ENCODE results near the gene CDKN2A.
"Not testable (repeated sequence)": the region's sequence is repeated elsewhere in the genome, so short reads cannot be mapped to it uniquely, and the experiment has no call there.

The CDKN2A gene

DNA sequence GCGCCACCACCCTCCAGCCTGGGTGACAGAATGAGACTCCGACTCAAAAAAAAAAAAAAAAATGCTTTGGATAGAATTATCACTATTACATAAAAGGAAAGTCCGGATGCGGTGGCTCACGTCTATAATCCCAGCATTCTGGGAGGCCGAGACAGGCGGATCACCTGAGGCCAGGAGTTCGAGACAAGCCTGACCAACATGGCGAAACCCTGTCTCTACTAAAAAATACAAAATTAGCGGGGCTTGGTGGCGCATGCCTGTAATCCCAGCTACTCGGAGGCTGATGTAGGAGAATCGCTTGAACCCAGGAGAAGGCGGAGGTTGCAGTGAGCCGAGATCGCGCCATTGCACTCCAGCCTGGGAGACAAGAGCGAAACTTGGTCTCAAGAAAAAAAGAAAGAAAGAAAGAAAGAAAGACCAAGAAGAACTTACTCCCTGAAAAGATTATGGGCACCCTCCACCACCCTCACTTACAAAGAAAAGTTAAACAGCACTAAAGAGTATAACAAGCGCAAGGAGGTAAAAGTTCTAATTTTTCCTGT lies 17.8 kb downstream of the CDKN2A start:
- no peak for DNase-seq

DNA sequence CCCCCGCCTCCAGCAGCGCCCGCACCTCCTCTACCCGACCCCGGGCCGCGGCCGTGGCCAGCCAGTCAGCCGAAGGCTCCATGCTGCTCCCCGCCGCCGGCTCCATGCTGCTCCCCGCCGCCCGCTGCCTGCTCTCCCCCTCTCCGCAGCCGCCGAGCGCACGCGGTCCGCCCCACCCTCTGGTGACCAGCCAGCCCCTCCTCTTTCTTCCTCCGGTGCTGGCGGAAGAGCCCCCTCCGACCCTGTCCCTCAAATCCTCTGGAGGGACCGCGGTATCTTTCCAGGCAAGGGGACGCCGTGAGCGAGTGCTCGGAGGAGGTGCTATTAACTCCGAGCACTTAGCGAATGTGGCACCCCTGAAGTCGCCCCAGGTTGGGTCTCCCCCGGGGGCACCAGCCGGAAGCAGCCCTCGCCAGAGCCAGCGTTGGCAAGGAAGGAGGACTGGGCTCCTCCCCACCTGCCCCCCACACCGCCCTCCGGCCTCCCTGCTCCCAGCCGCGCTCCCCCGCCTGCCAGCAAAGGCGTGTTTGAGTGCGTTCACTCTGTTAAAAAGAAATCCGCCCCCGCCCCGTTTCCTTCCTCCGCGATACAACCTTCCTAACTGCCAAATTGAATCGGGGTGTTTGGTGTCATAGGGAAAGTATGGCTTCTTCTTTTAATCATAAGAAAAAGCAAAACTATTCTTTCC lies 19.3 kb downstream of the CDKN2A start:
- peak in 1 of 2 donors; percentile 55 for DNase-seq

DNA sequence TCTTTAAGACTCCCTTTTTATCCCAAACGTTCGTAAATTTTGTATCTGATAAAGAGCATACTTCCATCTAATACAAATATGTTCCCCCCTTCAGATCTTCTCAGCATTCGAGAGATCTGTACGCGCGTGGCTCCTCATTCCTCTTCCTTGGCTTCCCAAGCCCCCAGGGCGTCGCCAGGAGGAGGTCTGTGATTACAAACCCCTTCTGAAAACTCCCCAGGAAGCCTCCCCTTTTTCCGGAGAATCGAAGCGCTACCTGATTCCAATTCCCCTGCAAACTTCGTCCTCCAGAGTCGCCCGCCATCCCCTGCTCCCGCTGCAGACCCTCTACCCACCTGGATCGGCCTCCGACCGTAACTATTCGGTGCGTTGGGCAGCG lies 19.9 kb downstream of the CDKN2A start:
- no peak for DNase-seq

DNA sequence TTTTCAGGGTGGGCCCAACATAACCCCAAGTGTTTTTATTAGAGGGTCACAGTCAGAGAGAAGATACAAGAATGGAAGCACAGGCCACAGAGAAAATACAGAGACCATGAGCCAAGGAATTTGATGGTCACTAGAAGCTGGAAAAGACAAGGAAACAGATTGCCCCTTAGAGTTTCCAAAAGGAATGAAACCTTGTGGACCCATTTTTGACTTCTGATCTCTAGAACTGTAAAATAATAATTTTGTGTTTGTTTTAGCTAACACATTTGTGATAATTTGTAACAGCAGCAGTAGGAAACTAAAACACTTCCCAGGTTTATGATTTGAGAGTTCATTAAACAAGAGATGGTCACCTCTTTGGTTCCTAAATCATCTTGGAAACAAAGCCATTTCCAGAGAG lies 21.8 kb downstream of the CDKN2A start:
- no peak for DNase-seq

DNA sequence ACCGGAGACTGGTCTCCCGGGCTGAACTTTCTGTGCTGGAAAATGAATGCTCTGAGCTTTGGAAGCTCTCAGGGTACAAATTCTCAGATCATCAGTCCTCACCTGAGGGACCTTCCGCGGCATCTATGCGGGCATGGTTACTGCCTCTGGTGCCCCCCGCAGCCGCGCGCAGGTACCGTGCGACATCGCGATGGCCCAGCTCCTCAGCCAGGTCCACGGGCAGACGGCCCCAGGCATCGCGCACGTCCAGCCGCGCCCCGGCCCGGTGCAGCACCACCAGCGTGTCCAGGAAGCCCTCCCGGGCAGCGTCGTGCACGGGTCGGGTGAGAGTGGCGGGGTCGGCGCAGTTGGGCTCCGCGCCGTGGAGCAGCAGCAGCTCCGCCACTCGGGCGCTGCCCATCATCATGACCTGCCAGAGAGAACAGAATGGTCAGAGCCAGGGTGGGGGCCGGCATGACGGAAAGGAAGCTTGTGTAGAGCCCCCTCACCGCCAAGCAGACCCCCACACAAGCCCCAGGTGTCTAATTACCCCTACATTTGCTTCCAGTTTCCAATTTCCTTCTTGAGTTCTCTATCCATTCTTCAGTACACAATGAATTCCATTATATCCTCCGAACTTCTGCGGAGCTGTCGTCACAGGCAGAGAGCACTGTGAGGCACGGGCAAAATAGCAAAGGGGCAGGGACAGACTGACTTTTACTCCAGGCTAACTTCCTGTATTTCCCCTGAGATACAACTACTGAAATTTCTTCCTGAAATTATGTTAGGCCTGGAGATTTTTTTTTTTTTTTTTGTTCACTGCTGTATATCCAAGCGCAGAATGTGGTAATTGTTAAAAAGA lies 23.2 kb downstream of the CDKN2A start:
- no peak for DNase-seq

DNA sequence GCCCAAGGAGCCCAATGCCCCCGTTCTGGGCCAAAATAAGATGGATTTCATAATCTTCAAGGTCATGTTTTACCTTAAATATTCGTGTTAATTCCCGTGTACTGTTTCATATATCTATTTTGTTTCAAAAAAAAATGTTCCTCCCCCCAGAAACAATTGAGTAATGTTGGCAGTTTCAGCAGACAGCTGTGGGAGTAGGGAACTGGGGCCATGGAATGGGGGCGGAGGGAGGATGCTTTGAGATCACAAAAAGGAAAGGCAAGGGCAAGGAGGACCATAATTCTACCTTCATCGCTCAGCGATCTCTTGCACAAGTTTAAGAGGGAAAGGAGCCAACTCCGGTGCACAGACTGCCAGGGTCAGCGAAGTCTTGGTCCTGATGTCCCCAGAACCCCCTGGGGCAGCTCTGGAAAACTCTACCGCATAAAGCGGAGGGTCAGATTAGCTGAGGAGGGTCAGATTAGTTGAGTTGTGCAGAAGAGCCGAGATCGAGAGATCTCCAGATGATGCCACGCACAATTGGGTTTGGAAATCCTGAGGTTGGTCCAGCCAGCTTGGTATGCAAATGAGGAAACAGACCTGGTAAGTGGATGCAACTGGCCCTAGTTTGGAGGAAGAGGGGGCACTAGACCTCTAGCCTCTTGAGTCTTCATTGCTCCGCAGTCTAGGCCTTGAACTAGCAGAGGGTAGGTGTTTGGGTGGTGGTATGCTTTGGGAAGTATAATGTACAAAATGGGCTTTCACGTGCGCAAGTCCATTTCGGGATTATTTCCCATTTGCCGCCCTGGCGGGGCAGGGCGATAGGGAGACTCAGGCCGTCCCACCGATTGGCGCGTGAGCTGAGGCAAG lies 24.0 kb downstream of the CDKN2A start:
- no peak for DNase-seq

DNA sequence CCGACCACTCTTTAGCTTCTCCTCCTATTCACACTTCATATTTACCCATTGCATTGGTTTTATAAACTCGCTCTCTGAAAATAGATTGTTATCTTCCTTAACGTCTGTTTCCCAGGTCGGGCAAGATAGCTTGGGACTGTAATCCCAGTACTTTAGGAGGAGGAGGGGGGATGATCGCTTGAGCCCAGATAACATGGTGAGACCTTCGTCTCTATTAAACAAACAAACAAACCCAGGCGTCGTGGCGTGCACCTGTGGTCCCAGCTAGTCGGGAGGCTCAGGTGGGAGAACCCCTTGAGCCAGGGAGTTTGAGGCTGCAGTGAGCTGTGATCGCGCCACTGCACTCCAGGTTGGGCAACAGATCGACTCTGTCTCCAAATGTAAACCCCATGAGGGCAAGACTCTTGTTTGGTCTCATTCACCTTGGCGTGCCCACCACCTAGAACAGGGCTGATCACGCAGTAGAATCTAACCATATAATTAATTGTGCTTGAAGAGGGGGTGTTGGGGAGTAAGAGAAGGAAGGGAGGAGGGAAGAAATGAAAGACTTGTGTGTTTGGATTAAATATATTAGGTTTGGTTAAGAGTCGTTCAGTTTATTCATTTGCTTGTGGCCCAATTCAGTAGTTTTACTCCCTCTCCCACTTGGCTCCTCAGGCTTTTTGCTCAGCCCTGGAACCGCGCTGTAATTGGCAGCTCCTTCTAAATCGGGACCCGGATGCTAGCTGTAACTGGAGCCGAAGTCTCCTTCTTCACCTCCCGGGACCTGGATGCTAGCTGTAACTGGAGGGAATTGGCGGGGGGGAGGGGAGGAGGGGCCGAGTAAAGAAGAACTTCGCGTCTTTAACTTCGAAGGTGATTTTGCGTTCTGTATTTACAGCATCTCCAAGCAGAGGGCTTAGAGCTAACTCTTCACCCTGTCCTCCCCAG lies 24.9 kb downstream of the CDKN2A start:
- no peak for DNase-seq

DNA sequence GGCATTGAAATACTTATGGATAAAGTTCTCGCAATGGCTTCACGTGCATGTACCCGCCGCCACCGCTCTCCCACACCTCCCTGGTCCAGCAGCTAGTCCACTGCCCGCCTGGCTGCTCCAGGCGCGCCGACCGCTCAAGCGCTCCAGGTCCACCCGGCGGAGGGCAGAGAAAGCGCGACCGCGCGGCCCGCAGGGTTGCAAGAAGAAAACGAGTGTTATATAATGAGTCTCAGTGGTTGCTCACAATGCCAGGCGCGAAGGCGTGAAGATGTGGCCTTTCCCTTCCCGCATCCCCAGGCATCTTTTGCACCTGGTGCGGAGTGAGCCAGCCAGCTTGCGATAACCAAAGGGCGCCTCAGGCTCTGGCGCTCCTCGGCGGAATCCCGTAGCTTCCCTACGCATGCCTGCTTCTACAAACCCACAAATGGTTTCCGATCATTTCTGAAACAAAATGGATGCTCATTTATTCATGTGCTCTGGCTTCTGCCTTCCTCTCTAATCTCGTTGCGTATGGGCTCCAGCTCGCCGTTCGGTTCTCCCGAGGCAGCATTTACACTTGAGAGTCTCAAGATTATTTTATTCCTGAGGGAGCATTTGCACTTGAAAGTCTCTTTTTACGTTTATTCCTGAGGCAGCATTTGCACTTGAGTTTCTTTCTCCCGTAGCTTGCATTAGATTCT lies 25.7 kb downstream of the CDKN2A start:
- no peak for DNase-seq

DNA sequence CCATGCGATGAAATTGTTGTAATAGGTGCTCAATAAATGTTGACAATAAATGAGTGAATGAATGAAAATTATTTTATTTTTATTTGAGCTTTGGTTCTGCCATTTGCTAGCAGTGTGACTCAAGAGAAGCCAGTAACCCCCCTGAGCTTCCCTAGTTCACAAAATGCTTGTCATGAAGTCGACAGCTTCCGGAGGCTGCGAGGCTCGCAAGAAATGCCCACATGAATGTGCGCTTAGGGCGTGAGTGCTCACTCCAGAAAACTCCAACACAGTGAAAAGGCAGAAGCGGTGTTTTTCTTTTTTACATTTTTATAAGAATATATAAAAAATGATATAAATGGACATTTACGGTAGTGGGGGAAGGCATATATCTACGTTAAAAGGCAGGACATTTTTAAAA lies 26.5 kb downstream of the CDKN2A start:
- peak in 1 of 2 donors; percentile 21 for DNase-seq

DNA sequence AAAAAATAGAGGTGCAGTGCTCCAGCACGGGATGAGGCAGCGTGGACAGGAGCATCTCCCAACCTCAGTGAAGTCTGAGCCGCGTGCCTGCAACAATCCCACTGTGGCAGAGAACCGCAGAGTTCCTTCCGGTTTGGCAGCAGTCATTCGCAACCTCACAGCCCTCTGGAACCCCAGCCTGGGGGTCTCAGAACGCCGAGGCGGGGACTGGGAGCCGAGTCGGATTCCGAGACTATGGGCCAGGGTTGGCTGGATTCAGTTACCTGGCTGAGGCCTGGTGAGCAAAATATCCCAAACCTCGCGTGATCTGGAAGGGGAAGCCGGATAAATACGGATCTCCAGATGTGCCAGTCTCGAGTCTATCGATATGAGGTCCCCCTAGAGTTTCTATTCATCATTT lies 27.0 kb downstream of the CDKN2A start:
- DNase-seq = no peak

DNA sequence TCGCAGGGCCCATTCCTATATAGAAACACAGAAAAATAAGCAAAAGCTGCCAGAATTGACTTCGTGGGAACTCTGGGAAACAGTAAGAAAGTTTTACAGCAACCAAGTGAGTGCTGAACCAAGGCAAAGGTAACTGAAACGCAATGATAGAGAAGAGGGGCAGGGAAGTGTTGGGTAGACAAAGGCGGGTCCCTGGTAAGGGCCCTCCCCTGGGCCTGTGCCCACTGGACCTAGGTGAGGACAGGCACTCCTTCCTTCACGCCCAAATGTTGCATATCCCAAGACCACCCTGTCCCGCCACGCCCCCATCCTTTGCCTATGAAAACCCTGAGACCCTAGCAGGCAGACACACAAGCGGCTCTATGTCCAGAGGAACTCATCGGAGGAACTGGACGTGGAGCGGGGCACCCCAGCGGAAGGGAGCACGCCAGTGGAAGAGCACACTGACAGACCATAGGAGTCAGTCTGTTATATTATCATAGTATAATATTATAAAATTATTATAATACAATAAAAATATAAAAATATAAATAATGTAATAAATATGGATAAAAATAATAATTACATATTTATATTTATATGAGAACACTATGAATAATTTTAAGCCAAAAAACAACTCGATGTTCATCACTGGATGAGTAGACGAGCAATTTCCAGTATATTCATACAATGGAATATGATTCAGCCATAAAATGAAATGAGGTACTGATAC lies 27.9 kb downstream of the CDKN2A start:
- DNase-seq = no peak

DNA sequence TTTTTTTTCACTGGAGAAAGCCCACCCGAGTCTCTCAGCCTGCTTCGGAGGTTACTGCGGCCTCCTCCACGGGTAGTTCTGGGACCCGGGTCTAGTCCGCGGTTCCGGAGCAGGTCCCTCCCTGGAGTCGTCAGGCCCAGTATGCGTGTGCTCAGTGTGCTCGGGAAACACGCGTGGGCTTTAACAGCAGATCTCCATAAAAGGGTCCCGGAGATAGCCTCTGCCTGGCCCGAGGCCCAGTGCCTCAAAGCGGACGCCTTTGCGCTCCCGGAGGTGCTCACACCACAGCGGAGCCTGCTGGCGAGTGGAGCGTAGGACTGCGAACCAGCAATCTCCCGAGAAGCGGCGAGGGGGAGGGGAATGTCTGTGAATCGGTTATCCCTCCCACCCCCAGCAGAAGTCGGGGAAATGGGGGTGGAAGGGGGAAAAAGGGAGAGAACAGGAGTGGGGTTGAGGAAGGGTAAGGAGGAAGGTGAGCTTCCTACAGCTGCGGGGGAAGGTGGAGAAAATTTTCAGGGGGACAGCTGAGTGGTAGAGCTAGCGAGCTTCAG lies 28.7 kb downstream of the CDKN2A start:
- peak; percentile 36 to 57 for DNase-seq

DNA sequence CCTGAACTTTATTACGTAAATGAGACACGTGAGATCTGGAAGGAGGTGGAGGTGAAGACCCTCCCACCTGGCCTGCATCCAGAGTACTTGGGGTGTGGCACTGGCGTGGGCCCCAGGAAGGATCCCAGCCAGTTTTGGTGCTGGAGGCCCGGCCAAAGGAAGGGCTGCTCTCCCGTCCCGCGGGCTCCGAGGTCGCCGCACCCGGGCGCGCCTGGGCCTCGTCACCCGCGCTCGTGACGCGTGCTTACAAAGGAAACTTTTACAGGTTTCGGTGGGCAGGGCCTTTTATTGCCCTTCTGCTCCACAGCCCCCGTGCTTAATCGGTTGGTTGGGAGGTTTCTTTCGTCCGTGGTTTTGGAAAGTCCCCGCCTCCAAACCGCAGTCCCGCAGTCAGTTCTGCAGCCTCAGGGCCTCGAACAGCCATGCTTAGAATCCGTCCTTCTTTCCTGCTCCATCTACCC lies 29.2 kb downstream of the CDKN2A start:
- DNase-seq = peak; percentile 66 to 77

DNA sequence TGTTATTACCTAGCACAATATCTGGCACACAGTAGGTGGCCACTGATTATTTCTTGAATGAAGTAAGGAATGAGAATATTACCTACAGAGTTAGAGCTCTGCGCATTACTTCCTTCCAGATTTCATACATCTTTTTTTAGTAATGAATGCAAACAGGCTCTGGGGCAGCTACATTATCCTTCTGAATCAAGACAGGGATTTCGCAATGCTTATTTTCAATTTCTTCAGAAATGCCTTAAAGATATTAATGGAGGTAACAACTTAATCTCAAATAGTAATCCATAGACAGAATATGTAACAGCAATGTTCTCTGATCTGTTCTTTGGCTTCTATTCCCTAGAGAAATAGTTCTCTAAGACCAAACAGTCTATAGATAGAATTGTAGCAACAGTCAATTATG lies 32.6 kb downstream of the CDKN2A start:
- DNase-seq = no peak

DNA sequence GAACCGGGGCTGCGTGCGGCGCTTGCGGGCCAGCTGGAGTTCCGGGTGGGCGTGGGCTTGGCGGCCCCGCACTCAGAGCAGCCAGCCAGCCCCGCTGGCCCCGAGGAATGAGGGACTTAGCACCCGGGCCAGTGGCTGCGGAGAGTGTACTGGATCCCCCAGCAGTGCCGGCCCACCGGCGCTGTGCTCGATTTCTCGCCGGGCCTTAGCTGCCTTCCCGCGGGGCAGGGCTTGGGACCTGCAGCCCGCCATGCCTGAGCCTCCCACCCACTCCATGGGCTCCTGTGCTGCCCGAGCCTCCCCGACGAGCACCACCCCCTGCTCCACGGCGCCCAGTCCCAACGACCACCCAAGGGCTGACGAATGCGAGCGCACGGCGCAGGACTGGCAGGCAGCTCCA lies 34.9 kb downstream of the CDKN2A start:
- not testable (repeated sequence) for DNase-seq

DNA sequence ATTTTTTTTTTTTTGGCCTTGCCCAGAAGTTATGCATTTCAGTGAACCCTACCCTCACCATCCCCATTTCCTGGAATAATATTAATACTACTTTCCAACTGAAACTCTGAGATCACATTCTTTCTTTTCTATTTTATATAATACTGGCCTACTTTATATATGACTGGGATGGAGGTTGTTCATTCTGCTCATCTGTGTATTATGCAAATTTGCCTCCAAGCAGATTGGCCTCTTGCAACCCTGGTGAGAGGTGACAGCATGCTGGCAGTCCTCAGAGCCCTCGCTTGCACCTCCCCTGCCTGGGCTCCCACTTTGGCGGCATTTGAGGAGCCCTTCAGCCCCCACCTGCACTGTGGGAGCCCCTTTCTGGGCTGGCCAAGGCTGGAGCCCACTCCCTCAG lies 35.4 kb downstream of the CDKN2A start:
- DNase-seq = no peak

DNA sequence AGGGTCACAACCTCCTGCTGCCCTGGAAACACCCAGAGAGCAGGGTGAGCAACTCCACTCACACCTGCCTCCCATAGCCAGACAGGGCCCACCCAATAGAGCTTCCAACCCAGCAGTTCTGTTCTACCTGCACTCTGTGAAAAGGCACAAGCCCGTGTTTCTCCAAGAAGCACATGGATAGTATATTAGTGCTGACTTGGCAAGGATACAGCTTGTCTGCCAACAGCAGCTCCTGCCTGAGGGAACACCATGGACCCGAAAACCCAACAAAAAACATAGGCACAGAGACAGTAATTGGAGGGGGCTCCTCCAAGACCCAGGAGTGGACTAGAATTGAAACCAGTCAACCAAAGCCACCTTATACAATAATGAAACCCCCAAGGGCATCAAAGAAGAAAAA lies 48.6 kb downstream of the CDKN2A start:
- DNase-seq = no peak

DNA sequence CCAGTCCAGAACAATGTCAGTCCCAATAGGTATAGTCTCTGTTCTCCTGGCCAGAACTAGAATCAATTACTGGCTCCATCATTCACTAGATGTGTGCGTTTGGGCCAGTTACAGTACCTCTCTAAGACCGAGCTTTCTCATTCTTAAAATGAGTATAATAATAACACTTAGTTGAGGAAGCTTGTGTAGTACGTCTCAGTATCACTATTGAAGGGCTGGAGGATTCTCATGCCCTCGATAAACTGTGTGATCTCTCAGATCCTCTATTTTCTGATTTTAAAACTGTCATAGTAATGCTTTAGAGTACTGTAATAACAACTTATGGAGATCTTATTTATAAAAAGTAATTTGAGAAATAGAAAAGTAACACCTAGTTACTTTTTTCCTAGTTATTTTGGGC lies 50.7 kb downstream of the CDKN2A start:
- DNase-seq = no peak

DNA sequence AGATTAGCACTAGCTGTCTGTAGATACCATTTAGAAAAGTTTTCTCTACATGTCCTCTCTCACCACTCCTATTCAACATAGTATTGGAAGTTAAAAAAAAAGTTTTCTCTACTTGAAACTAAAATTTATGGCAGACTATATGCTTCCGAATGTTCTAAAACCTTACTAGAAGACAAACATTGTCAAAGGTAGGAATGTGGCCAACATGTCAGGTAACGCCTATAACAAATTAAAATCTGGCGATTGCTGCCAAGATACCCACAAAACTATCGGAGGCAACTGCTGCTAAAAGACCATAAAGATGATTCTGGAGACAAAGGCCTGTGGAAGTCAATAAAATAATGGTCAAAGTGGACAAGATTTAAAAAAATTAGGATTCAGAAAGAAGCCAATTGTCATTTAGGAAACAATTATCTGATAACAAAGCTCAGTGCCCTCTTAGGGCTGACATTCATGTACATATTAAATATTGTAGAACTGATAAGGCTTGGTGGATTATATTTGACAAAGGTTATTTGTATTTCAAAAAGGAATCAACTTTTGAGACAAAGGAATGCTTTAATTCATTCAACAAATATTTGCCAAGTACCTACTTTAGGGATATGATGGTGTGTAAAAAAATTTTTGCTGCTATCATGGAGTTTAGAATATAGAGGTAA lies 52.7 kb downstream of the CDKN2A start:
- no peak for DNase-seq

DNA sequence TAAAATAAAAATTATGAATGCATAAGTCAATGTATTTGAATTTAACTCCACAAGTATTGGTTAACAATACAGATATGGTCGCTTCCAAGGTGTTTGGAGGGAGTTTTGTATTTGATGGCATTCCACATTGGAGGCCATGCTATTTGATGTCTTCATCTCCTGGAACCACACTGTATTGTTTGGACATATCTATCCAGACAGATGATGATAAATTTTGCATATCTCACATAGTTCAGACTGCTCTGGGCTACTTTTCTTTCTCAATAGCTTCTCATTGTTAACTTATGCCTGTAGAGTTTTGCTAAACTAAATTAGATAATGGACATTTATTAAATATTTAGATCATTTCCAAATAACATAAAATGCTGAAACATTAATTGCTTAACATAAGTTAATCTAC lies 58.0 kb downstream of the CDKN2A start:
- no peak for DNase-seq

Data from CD4-positive, alpha-beta T cell treated with Interferon alpha-2 for 1 hour (primary cell).